Adipocyte (in vitro differentiated cells): ENCODE measurements around the gene GPD1.

Source experiments
- DNase-seq: peaks from one replicate; pipeline ENCODE4 v3.0.0-alpha.2; 2015; ENCODE audit warnings: low read depth
- H3K27me3 ChIP-seq: replicated peaks from 2 replicates; pipeline ENCODE4 v1.7.0; 2013; ENCODE audit warnings: mild to moderate bottlenecking, low read length, moderate library complexity; ENCODE audit not compliant: control insufficient read depth, insufficient read depth
- H3K36me3 ChIP-seq: 2 replicates; pipeline ENCODE4 v1.7.0; 2013; ENCODE audit warnings: low read length, mild to moderate bottlenecking, moderate library complexity; ENCODE audit not compliant: control insufficient read depth, insufficient read depth, severe bottlenecking
- H3K4me1 ChIP-seq: 2 replicates; pipeline ENCODE4 v1.7.0; 2013; ENCODE audit warnings: mild to moderate bottlenecking, low read length, moderate library complexity; ENCODE audit not compliant: control insufficient read depth, insufficient read depth
- H3K4me3 ChIP-seq: 2 replicates; pipeline ENCODE4 v1.7.0; 2013; ENCODE audit warnings: mild to moderate bottlenecking, low read length, moderate library complexity
- H3K9ac ChIP-seq: 2 replicates; pipeline ENCODE4 v1.7.0; 2013; ENCODE audit warnings: mild to moderate bottlenecking, low read length, moderate library complexity
- H3K9me3 ChIP-seq: 2 replicates; pipeline ENCODE4 v1.7.0; 2013; ENCODE audit warnings: mild to moderate bottlenecking, low read length, moderate library complexity; ENCODE audit not compliant: control insufficient read depth

The GPD1 gene

GRCh38 chr12:50087151-50087550 lies 16.7 kb upstream of the GPD1 start:
- Histone ChIP-seq H3K9me3 (no peaks in the 10 kb centered on the region), H3K9ac (peak overlapping the region; percentile 76), H3K4me1 (peaks cover 49% of the 10 kb centered on the region), H3K36me3 (peaks cover 45% of the 10 kb centered on the region), H3K4me3 (peak overlapping the region; percentile 46), H3K27me3 (no peaks in the 10 kb centered on the region)
- no peak for DNase-seq

DNA sequence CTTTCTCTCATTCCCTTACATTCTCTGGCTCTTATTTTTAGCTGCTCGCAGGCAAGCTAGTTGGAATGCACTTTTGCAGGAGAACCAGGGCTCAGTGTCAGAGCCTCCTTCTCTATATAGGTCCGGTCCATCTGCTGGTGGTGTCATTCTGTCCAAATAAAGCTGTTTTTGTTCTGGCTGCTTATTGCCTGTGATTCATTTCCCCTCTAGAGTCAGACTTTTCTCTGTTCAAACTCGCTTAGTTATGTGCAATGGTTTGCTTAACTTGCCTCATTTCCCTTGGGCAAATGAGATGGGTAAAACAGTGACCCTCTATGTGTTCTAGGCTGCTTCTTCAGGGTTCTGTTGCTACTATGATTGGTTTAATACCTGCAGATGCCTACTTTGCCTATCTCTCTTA lies 15.8 kb upstream of the GPD1 start:
- Histone ChIP-seq H3K4me1 (peaks cover 44% of the 10 kb centered on the region), H3K4me3 (peak overlapping the region; percentile 46), H3K9me3 (no peaks in the 10 kb centered on the region), H3K9ac (peak overlapping the region; percentile 76), H3K27me3 (no peaks in the 10 kb centered on the region), H3K36me3 (peaks cover 52% of the 10 kb centered on the region)
- DNase-seq = peak; percentile 55

- H3K9me3 ChIP-seq = no peaks in the 10 kb centered on the region
- peaks cover 60% of the 10 kb centered on the region for H3K36me3 ChIP-seq
- H3K9ac ChIP-seq = peak overlapping the region; percentile 76
- H3K4me3 ChIP-seq = peak overlapping the region; percentile 46
- H3K4me1 ChIP-seq = peaks cover 36% of the 10 kb centered on the region
- DNase-seq = peak; percentile 78
- no peaks in the 10 kb centered on the region for H3K27me3 ChIP-seq
Observed at GRCh38 chr12:50088577-50089335, 15.1 kb upstream of the GPD1 start.

DNA sequence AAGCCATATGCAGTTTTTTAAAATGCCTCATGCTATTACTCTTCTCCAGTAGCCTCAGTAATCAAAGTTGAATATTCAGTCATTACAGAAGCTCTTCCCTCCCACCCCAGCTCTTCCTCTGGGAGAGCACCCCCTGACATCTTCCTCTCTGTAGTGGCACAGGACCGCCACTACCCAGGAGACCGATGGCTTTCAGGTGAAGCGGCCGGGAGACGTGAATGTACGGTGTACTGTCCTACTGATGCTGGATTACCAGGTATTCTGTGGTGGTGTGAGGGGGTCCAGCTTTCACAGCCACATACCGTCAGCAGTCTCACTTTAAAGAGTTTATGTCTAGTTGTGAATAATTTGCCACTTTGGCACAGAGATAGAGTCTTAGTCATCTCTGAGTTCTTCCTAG lies 14.1 kb upstream of the GPD1 start:
- peaks cover 35% of the 10 kb centered on the region for H3K4me1 ChIP-seq
- DNase-seq = no peak
- H3K4me3 ChIP-seq = no peak overlapping the region
- H3K9ac ChIP-seq = peak overlapping the region; percentile 76
- H3K9me3 ChIP-seq = no peaks in the 10 kb centered on the region
- no peaks in the 10 kb centered on the region for H3K27me3 ChIP-seq
- peaks cover 69% of the 10 kb centered on the region for H3K36me3 ChIP-seq

GRCh38 chr12:50090391-50090790 lies 13.4 kb upstream of the GPD1 start:
- Histone ChIP-seq H3K9me3 (no peaks in the 10 kb centered on the region), H3K4me1 (peaks cover 35% of the 10 kb centered on the region), H3K36me3 (peaks cover 75% of the 10 kb centered on the region), H3K9ac (no peak overlapping the region), H3K27me3 (no peaks in the 10 kb centered on the region), H3K4me3 (no peak overlapping the region)
- DNase-seq = no peak

GRCh38 chr12:50097952-50098351 lies 5.9 kb upstream of the GPD1 start:
- H3K36me3 ChIP-seq = peaks cover 67% of the 10 kb centered on the region
- no peak overlapping the region for H3K9ac ChIP-seq
- no peaks in the 10 kb centered on the region for H3K27me3 ChIP-seq
- no peaks in the 10 kb centered on the region for H3K9me3 ChIP-seq
- DNase-seq = no peak
- H3K4me1 ChIP-seq = peaks cover 30% of the 10 kb centered on the region
- no peak overlapping the region for H3K4me3 ChIP-seq

- Histone ChIP-seq H3K27me3 (no peaks in the 10 kb centered on the region), H3K9me3 (no peaks in the 10 kb centered on the region), H3K4me1 (peaks cover 42% of the 10 kb centered on the region), H3K36me3 (peaks cover 52% of the 10 kb centered on the region), H3K9ac (peak overlapping the region; percentile 59), H3K4me3 (no peak overlapping the region)
- peak; percentile 68 for DNase-seq
Observed at GRCh38 chr12:50099302-50100008, 4.4 kb upstream of the GPD1 start.

DNA sequence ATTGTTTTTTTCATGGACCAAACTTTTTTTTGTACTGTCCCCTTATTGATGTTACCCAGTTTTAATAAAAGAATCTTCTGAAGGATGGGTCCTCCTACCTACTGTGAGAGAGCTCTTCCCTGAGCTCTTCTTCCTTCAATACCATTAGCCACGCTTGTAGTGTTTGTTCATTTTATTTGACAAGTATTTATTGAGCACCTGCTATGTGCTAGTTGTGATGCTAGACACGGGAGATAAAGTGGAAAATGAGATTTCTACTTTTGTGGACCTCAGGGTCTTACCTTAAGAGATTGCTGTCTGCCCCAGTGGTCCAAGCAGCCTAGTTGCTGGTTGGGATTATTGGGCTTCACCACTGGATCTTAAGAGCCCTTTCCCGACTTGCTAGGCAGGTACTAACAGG lies 3.2 kb upstream of the GPD1 start:
- Histone ChIP-seq H3K9ac (no peak overlapping the region), H3K27me3 (no peaks in the 10 kb centered on the region), H3K9me3 (no peaks in the 10 kb centered on the region), H3K4me3 (no peak overlapping the region), H3K4me1 (peaks cover 45% of the 10 kb centered on the region), H3K36me3 (peaks cover 46% of the 10 kb centered on the region)
- DNase-seq = no peak

- H3K4me3 ChIP-seq = no peak overlapping the region
- H3K36me3 ChIP-seq = peaks cover 39% of the 10 kb centered on the region
- H3K27me3 ChIP-seq = no peaks in the 10 kb centered on the region
- DNase-seq = peak; percentile 65
- H3K9ac ChIP-seq = peak overlapping the region; percentile 92
- no peaks in the 10 kb centered on the region for H3K9me3 ChIP-seq
- peaks cover 45% of the 10 kb centered on the region for H3K4me1 ChIP-seq
Observed at GRCh38 chr12:50101663-50102062, 2.1 kb upstream of the GPD1 start.

DNA sequence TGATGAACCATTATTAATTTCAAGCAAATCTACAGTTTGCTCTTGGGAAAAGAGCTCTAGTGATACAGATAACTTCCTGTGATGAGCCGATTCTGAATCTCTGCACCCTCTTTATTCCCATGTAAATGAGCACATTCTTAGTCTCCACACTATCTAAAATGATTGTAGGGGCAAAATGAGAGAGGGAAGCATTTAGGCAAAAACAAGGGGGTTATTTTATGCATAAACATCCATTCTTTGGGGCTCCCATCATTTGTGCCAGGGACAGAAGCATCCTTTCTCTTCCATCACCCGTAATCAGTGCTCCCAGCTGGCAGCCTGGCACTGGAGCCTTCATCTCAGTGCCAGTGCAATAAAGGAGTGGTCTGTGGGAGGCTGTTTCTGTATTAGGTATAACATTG lies 1.7 kb upstream of the GPD1 start:
- H3K9me3 ChIP-seq = no peaks in the 10 kb centered on the region
- peaks cover 39% of the 10 kb centered on the region for H3K36me3 ChIP-seq
- no peaks in the 10 kb centered on the region for H3K27me3 ChIP-seq
- H3K4me1 ChIP-seq = peaks cover 45% of the 10 kb centered on the region
- H3K9ac ChIP-seq = peak overlapping the region; percentile 92
- no peak overlapping the region for H3K4me3 ChIP-seq
- no peak for DNase-seq

- Histone ChIP-seq H3K4me1 (peaks cover 51% of the 10 kb centered on the region), H3K36me3 (peaks cover 39% of the 10 kb centered on the region), H3K9ac (peak overlapping the region; percentile 92), H3K4me3 (no peak overlapping the region), H3K9me3 (no peaks in the 10 kb centered on the region), H3K27me3 (no peaks in the 10 kb centered on the region)
- no peak for DNase-seq
Observed at GRCh38 chr12:50102646-50103309, 1.0 kb upstream of the GPD1 start.
